ENCODE measurements around the gene IGF1. TPM values are rescaled to one million over a fixed set of nuclear protein-coding genes. Genes with fewer than 3 reads are reported as not detected.

Gene IGF1
- total RNA-seq, 6 experiments from 2014 or later = 18.9 to 115 (median 59.2) TPM

- Histone ChIP-seq H3K36me3 (no peaks in the 10 kb centered on the region), H3K9me3 (no peaks in the 10 kb centered on the region), H3K27ac (no peak overlapping the region), H3K4me1 (no peaks in the 10 kb centered on the region), H3K4me3 (no peak overlapping the region), H3K27me3 (no peaks in the 10 kb centered on the region)
- TF ChIP-seq CTCF (IDR thresholded peaks at IDR 0.05) = no peak
- TF ChIP-seq POLR2A (IDR thresholded peaks at IDR 0.05) = no peak
- intact Hi-C loops (cut with DNase I) = no loop called here
- DNase-seq (no peak), ATAC-seq (no peak)
- WGBS (ENCODE audit: insufficient coverage, low coverage, low lambda C conversion rate, missing lambda C conversion rate) = 72% methylated on average over 5 of the region's 5 CpGs
Measured at GRCh38 chr12:102376181-102376747, 104.1 kb downstream of the IGF1 start.

- H3K4me1 ChIP-seq = no peaks in the 10 kb centered on the region
Measured at GRCh38 chr12:102374190-102374589, 106.2 kb downstream of the IGF1 start.

GRCh38 chr12:102372087-102372486 lies 108.3 kb downstream of the IGF1 start:
- ATAC-seq (no peak), DNase-seq (no peak)
- Histone ChIP-seq H3K27me3 (no peaks in the 10 kb centered on the region), H3K4me3 (no peak overlapping the region), H3K36me3 (no peaks in the 10 kb centered on the region), H3K27ac (no peak overlapping the region), H3K9me3 (no peaks in the 10 kb centered on the region), H3K4me1 (no peaks in the 10 kb centered on the region)
- 47% methylated on average over 3 of the region's 3 CpGs for WGBS (ENCODE audit: insufficient coverage, low coverage, low lambda C conversion rate, missing lambda C conversion rate)
- intact Hi-C loops (cut with DNase I) = no loop called here
- TF ChIP-seq CTCF (IDR thresholded peaks at IDR 0.05) (no peak), POLR2A (IDR thresholded peaks at IDR 0.05) (no peak)

More at GRCh38 chr12:102374190-102374589, 106.2 kb downstream of the IGF1 start:
- WGBS (ENCODE audit: insufficient coverage, low coverage, low lambda C conversion rate, missing lambda C conversion rate) = 43% methylated on average over 1 of the region's 1 CpG
- Histone ChIP-seq H3K4me3 (no peak overlapping the region), H3K36me3 (no peaks in the 10 kb centered on the region), H3K27me3 (no peaks in the 10 kb centered on the region), H3K27ac (no peak overlapping the region), H3K9me3 (no peaks in the 10 kb centered on the region)
- intact Hi-C loops (cut with DNase I) = no loop called here
- DNase-seq (no peak), ATAC-seq (peak in 3 of 4 donors; percentile 34 to 81 (median 60))
- TF ChIP-seq POLR2A (IDR thresholded peaks at IDR 0.05) (no peak), CTCF (IDR thresholded peaks at IDR 0.05) (peak in 1 of 4 donors; percentile 16)

GRCh38 chr12:102371165-102371564 lies 109.2 kb downstream of the IGF1 start:
- H3K27ac ChIP-seq = no peak overlapping the region
- H3K27me3 ChIP-seq = no peaks in the 10 kb centered on the region
- H3K9me3 ChIP-seq = no peaks in the 10 kb centered on the region
- no peak overlapping the region for H3K4me3 ChIP-seq
- intact Hi-C loops (cut with DNase I) = no loop called here
- no peaks in the 10 kb centered on the region for H3K36me3 ChIP-seq
- DNase-seq (no peak), ATAC-seq (no peak)
- no peaks in the 10 kb centered on the region for H3K4me1 ChIP-seq
- TF ChIP-seq CTCF (IDR thresholded peaks at IDR 0.05) (no peak), POLR2A (IDR thresholded peaks at IDR 0.05) (no peak)
- WGBS (ENCODE audit: insufficient coverage, low coverage, low lambda C conversion rate, missing lambda C conversion rate) = no CpG with 5 or more reads among the region's 2 CpGs

- DNase-seq (no peak), ATAC-seq (no peak)
- H3K9me3 ChIP-seq = no peaks in the 10 kb centered on the region
- H3K27me3 ChIP-seq = no peaks in the 10 kb centered on the region
- no peaks in the 10 kb centered on the region for H3K36me3 ChIP-seq
- no peaks in the 10 kb centered on the region for H3K4me1 ChIP-seq
- TF ChIP-seq POLR2A (IDR thresholded peaks at IDR 0.05) = no peak
- no peak for TF ChIP-seq CTCF (IDR thresholded peaks at IDR 0.05)
- intact Hi-C loops (cut with DNase I) = no loop called here
- H3K27ac ChIP-seq = no peak overlapping the region
- WGBS (ENCODE audit: insufficient coverage, low coverage, low lambda C conversion rate, missing lambda C conversion rate) = 35% methylated on average over 2 of the region's 2 CpGs
- no peak overlapping the region for H3K4me3 ChIP-seq
Measured at GRCh38 chr12:102369876-102370275, 110.5 kb downstream of the IGF1 start.
